GM19043 (cell line): Measurements from ENCODE around the gene SEMA4G.
A peak's percentile ranks its signal among the peaks of the same experiment; 100 is the strongest.

Experiments
- ATAC-seq: cut with Tn5 transposase; IDR thresholded peaks from one replicate; pipeline ENCODE4 v1.9.1; 2021; ENCODE audit warnings: low read depth; ENCODE audit not compliant: unreplicated experiment

Gene SEMA4G

DNA sequence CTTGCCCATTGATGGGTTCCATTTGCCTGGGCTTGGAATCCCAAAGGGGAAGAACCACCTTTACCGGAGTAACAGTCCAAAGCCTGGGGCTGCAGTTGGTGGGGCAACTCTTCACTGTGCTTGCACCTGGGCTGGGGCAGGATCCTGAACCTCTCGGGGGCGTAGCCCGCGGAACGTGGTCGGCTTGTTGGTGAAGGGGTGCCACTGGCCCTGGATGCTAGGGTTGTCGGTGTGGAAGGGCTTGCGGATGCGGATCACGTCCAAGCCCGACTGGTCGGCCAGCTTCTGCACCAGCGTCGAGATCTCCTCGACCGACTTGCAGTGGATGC is 17.3 kb downstream of the SEMA4G start:
- ATAC-seq: no peak

DNA sequence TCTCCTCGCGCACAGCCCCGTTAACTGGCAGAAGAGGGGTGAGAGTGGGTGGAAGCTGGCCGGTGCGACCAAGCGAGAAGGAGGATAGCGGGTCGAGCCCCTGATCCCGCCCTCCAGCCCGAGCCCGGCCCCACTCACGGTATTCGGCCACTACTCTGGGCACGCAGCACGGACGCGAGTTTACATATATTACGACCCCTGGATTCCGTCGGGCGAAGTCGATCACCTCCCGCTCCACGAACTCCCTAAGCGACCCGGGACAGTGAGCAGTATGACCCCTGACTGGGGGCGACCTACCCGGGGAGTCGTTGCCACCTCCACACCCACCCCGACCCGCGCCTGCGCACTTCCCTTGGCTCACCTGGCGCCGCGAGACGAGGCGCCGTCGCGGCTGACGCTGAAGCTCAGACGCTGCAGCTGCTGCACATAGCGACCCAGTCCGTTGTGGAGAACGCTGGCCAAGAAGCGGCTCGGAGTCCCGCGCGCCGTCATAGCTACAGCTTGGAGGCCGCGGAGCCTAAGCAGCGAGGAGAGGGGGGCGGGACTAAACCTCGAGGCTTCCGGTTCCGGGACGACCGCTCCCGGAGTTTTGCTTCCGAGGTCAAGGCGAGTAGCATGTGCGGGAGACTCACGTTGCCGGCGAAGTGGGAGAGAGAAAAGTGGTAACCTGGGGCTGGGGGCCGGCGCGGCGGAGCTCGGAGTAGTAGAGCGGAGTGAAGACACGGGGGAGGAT is 17.8 kb downstream of the SEMA4G start, which contains the start of the genes MRPL43 and TWNK:
Gene MRPL43 (minus strand): TSS at position 546 of the 733 bp plus-strand sequence. CDS start 54 bp downstream, at position 492.
Gene TWNK (plus strand): TSS at position 592 of the 733 bp plus-strand sequence. CDS start 668 bp downstream, outside the sequence.
- peak; percentile 93 for ATAC-seq

DNA sequence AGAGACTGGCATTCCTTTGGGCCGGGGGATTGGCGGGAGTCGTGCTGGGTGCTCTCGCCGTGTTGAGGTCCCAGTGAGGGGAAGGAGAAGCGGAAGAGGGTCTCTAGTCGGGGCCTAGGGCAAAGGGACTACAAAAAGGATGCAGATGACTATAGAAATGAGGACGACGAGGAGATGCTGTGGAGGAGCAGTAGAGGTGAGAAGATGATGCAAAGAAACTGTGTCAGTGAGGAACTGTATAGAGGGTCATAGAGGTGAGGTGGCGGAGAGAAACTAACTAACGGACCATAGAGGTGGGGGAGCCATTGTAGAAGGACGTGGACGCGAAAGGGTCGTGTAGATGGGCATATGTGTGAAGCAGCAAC is 18.4 kb downstream of the SEMA4G start:
- ATAC-seq: no peak

DNA sequence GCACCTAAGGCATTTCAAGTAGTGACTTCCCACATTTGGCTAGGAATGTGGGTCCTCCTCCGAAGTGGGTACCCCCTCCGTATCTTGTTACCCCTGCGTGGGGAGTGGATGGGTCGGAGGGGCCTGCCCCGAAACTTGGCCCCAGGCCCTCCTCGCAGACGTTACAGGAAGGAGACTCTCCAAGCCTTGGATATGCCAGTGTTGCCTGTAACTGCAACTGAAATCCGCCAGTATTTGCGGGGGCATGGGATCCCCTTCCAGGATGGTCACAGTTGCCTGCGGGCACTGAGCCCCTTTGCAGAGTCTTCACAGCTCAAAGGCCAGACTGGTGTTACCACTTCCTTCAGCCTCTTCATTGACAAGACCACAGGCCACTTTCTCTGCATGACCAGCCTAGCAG is 18.9 kb downstream of the SEMA4G start:
- no peak for ATAC-seq

DNA sequence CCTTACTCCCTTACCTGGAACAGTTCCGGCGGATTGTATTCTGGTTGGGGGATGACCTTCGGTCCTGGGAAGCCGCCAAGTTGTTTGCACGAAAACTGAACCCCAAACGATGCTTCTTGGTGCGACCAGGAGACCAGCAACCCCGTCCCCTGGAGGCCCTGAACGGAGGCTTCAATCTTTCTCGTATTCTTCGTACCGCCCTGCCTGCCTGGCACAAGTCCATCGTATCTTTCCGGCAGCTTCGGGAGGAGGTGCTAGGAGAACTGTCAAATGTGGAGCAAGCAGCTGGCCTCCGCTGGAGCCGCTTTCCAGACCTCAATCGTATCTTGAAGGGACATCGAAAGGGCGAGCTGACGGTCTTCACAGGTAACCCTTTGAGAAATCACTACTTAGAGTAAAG is 19.8 kb downstream of the SEMA4G start:
- no peak for ATAC-seq

DNA sequence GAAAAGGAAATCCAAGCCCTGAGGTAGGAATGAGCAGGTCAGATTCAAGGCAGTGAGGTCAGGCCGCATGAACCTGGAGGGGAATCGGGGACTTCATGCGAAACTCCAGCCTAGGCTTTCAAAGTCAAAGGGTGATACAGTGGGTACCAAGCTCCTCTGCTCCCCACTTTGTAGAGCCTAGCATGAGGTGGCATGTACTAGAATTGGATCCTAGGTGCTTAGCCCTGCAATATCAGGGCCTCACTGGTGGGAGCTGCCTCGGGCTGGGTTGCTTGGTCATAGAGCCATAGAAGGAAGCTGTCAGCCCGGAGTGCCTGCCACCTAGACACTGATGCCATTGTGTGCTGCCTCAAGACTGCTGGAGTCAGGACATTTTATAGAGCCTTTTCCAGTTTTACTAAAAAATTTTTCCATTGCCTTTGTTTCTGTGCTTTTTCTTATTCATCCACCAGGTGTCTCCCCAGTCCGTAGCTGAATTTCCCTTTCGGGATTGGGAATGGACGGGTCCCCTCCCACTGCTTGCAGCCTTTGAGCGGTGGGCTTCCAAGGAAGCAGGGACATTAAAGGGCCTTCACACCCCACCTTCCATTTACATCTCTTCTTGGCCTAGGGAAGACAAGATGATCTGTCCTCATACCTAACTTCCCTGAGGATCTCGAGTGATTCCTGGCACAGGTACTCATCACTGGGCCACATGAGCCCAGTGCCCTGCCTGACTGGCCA is 24.8 kb downstream of the SEMA4G start:
- no peak for ATAC-seq

DNA sequence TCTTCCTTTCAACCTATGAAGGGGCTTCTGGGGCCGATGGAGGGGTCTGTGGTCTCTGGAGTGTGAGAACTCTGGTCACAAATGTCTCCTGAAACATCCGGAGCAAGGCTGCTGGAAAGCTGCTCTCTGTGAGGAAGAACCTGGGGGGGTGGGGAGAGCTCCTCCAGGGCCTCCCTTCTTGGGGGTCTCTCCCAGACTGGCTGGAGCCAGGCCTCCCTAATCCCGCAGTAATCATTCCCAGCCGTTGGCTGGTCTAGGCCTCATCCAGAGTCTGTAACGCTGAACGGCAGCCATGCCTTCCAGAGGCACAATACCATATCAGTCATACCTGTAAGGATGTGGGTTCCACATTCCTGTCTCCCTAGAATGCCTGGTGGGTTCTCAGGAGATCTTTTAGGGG is 25.9 kb downstream of the SEMA4G start:
- no peak for ATAC-seq

DNA sequence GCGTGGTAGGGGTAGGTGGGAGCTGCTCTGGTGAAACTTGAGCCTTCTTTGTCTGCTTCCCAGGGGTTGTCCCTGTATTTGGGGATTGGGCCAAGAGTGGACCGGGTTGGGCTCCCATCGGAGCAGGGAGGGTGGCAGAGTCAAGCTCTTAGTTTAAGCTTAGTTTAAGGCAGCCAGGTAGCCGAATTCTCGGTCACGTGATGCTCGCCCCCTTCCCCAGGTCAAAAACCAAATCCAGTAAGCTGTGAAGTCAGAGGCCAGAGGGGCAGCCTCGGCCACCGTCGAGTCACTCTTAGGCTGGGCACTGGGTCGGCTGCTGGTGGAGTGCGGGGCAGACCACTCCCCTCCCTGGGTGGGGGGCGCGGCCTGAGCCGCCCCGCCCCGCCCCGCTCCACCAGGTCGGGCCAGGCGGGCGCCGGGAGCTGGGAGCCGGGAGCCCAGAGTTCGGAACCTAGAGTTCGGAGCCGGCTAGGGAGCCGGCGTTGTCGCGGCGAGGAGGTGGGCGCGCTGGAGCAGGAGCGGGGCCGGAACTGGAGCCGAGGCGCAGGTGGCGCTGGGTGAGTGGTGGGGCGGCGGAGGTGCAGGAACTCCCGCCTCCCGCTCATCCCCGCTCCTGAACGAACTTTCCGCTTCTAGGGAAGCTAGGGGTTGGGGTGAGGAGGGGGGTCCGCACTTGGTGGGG is 27.5 kb downstream of the SEMA4G start:
- ATAC-seq: no peak

DNA sequence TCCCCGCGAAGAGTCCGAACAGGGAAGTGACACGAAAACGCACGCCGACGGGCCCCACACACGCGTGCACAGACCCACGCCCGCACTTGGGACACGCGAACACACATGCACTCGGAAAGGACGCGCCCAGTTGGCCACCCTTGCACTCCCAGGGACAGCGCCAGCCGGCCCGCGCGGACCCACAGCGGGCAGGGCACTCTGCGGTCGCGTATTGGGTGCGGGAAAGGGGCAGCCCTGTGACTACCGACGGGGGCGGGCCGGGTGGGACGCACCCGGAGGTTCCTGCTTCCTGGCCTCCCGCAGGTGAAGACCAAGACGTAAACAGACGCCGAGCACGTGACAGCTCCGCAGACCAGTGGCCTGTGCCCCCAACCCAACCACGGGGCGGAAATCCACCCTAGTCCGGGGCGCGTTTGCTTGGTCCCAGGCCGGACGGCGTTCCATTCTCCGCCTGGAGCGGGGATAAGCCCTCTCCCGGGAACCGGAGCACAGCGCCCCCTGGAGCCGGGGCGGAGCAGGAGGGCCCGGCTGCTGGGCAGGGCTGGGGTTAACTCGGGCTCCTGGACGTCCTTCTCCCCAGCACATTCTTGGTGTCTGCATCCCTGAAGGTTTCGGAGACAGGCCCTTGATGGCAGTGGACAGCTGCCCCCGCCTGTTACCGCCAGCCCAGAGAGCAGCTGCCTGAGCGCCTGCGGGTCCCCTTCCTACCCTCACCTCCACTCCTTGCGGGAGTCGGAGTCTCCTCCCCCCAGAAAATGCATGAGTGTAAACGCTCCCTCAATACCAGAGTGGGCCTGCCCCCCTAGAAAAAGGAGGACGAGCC is 28.3 kb downstream of the SEMA4G start:
- ATAC-seq: no peak

DNA sequence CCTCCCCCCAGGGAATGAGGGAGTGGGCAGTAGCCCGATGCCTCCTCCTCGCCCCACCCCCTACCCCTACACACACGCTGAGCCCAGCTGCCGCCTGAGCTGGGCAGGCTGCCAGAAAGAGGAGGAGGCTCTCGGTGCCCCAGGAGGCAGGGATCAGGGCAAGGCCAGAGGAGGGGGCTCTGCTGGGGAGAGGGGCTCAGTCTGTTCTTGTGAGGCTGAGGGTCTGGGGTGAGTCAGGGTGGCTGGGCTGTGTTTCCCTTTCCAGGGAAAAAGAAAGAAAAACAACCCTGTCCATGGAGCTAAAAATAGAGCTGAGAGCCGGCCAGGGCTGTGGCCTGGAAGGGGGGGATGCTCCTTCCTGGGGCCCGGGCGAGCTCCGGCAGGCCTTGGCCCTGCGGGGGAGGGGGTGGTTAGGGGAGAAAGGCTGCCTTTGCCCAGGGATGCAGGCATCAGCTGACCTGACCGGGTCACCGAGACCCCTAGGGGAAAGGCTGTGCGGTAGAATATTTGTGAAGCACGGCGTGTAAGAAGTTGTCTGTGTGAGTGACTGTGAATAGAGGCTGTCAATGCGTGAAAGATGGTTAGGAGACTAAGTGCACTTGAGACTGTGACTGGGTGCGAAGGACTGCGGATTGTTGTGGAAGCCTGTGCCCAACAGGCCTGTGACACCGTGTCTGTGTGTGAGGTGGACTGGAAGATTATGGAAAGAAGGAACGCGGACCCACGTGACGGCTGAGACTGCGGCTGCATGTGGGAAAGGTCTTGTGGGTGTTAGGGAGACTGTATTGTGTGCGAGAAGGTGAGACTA is 29.1 kb downstream of the SEMA4G start:
- no peak for ATAC-seq

DNA sequence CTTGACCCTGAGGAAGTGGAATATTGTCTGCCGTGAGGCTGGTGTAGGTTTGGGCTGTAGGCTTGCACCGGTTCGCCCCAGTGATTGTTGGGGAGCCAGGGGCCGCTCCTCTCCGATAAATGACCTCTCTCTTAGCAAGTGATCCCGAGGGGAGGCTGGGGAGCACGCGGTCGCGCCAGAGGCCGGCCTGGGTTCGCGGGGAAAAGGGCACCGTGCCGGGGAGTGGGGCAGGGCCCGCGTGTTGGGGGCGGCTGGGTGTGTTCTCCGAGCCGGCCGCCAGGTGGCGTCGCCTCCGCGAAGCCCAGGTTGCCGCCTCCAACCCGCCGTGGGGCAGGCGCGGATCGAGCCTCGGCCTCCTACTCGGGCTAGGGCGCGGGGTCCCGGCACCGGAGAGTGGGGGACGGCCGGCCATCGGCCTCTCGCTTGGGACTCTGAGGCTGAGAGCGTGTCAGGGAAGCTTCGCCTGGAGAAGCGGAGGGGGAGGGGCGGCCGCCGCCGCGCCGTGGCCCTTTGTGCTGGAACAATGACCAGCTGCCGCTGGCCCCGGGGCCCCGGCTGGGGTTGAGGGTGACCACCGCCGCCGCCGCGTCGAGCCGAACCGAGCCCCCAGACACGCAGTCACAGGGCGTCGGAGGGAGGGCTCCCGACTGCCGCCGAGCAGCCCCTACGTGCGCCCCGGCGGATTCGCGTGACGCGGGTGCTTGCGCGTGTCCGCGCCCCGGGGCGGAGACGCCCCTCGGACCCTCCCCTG is 29.9 kb downstream of the SEMA4G start:
- ATAC-seq: peak; percentile 52

DNA sequence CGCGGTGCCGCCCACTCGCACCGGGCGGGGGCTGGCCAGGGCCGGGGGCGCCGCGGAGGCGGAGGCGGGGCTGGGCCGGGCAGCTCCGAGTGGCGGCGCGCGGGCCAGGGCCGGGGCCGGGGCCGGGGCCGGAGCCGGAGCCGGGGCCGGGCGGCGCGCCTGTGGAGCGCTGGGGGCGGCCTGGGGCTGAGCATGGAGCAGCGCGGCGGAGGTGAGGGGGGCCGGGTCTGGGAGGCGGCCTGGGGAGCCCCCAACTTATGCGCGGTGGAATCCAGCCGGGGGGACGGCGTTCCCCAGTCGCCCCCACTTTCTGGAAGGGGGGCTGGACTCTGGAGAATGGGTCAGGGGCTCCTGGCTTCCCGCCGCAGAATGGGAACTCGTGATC is 30.4 kb downstream of the SEMA4G start, which contains the start of gene LZTS2:
Gene LZTS2 (plus strand): TSS at position 67 of the 385 bp plus-strand sequence. CDS start 2,731 bp downstream, outside the sequence.
- ATAC-seq: no peak

DNA sequence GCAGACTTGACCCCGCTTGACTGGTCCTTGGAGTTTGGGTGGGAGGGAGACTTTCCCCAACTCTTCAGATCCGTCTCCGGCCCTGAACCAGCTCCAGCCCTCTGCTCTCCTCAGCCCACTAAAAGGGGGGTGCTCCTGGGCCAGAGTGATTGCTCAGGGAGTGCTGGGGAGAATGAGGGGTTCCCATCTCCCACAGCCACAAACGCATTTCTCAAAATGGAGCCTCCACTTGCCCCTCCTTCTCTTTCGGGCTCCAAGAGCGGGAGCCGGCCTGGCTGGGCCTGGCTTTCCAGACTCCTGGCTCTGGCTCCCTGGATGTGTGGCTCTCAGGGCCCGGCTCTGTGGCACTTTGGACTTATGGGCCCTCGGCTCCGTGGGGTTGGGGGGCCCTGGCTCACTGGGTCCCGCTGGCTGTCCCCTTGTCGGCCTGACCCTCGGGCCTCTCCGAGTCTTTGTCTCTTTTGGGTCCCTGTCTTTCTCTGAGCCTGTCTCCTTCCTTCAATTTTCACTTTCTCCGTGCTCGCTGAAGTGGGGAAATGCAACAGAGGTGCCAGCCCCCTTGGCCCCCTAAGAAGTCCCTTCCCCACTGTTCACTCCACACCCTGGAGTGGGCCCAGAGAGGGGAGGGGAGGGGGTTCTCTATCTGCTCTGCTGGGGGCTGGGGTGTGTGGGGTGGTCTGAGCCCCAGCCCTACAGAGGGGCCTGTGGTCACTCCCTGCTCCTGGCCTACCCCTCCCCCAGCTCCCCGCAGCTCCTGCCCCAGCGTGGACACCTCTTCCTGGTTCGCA is 31.0 kb downstream of the SEMA4G start:
- no peak for ATAC-seq

DNA sequence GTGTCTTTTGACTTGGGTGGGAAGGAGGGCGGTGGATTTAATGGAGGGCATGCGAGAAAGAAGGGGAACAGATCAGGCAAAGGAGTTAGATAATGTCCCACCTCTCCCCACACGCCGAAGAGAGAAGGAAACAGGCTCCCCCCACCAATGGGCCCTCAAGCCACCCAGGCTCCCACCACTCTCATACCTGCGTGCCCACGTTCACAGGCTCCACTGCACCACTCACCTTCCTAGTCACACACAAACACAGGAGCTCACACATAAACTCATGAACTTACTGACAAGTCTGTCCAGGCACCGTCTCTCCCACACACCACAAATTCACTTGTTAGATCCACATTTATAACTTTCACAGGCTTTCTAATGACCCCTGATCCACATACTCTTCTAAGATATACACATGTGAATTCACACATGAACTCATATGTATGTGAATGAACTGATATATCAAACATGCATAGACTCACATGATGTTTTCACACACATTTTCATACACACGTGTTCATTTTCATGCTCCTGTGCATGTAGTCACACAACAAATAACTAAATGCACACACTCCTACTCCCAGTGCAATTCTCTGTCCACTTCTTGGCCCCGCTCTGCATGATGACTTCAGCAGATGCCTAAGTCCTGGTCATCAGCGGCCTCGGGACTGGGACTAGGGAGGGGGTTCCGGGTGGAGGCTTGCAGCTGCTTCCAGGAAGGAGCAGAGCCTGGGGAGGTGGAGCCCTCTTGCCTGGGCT is 31.8 kb downstream of the SEMA4G start:
- ATAC-seq: no peak

DNA sequence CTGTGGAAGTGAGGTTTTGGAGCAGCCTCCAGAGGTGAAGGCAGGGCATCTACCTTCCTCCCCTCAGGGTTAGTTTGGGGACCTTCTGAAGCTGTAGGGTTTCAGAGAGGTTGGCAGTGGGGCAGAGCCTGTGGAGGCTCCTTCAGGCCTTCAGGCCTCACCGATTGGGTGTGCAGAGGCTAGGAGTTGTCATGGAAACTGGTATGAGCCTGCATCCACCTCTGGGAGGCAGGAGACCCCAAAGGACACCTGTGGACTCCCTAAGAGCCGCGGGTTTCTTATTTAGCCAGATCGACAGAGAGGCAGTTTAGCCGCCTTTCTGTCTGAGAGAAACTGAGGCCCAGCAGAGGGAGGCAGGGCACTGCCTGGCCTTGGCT is 32.3 kb downstream of the SEMA4G start:
- no peak for ATAC-seq

DNA sequence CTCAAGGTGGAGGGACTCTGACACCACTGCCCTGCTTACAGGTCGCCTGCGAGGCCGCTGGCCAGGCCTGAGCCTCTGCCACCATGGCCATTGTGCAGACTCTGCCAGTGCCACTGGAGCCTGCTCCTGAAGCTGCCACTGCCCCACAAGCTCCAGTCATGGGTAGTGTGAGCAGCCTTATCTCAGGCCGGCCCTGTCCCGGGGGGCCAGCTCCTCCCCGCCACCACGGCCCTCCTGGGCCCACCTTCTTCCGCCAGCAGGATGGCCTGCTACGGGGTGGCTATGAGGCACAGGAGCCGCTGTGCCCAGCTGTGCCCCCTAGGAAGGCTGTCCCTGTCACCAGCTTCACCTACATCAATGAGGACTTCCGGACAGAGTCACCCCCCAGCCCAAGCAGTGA is 33.2 kb downstream of the SEMA4G start:
- no peak for ATAC-seq

DNA sequence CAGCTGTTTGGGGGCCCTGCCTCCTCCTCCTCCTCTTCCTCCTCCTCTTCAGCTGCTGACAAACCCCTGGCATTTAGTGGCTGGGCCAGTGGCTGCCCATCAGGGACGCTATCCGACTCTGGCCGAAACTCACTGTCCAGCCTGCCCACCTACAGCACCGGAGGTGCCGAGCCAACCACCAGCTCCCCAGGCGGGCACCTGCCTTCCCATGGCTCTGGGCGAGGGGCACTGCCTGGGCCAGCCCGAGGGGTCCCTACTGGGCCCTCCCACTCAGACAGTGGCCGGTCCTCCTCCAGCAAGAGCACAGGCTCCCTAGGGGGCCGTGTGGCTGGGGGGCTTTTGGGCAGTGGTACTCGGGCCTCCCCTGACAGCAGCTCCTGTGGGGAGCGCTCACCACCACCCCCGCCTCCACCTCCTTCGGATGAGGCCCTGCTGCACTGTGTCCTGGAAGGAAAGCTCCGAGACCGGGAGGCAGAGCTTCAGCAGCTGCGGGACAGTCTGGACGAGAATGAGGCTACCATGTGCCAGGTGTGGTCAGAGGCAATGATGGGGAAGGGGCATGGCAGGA is 34.4 kb downstream of the SEMA4G start:
- ATAC-seq: no peak
